ENCODE data around the gene FSTL5. TPM values are rescaled to one million over a fixed set of nuclear protein-coding genes. Genes with fewer than 3 reads are reported as not detected.

FSTL5 gene
- total and polyA plus RNA-seq, 5 experiments from 2014 or later = not detected

- DNase-seq = no peak
- ATAC-seq = no peak
- Mint-ChIP-seq H3K27ac (no peak overlapping the region), H3K36me3 (no peaks in the 10 kb centered on the region), H3K9me3 (peaks cover 0 to 6% (median 0%) of the 10 kb centered on the region in 9 donors), H3K4me1 (no peaks in the 10 kb centered on the region), H3K27me3 (no peaks in the 10 kb centered on the region), H3K4me3 (no peak overlapping the region)
- POLR2A ChIA-PET = no interaction called here
These were observed 244.2 kb downstream of the FSTL5 start for GRCh38 chr4:161919442-161920220.

- DNase-seq (no peak), ATAC-seq (no peak)
- Mint-ChIP-seq H3K27ac (no peak overlapping the region), H3K4me1 (no peaks in the 10 kb centered on the region), H3K36me3 (no peaks in the 10 kb centered on the region), H3K4me3 (no peak overlapping the region), H3K27me3 (no peaks in the 10 kb centered on the region), H3K9me3 (peaks cover 0 to 11% (median 1%) of the 10 kb centered on the region in 9 donors)
- POLR2A ChIA-PET = no interaction called here
These were observed 247.8 kb downstream of the FSTL5 start for GRCh38 chr4:161916035-161916434.

- no peaks in the 10 kb centered on the region for H3K36me3 Mint-ChIP-seq
- H3K4me3 Mint-ChIP-seq = no peak overlapping the region
- H3K9me3 Mint-ChIP-seq = peaks cover 0 to 15% (median 3%) of the 10 kb centered on the region in 9 donors
- DNase-seq = no peak
- H3K27me3 Mint-ChIP-seq = no peaks in the 10 kb centered on the region
- POLR2A ChIA-PET = no interaction called here
- H3K27ac Mint-ChIP-seq = no peak overlapping the region
- ATAC-seq = no peak
- H3K4me1 Mint-ChIP-seq = no peaks in the 10 kb centered on the region
These were observed 256.2 kb downstream of the FSTL5 start for GRCh38 chr4:161907590-161907955.

- Mint-ChIP-seq H3K36me3 (no peaks in the 10 kb centered on the region), H3K27ac (no peak overlapping the region), H3K4me1 (no peaks in the 10 kb centered on the region), H3K9me3 (peaks cover 0 to 15% (median 3%) of the 10 kb centered on the region in 9 donors), H3K27me3 (no peaks in the 10 kb centered on the region), H3K4me3 (no peak overlapping the region)
- ATAC-seq = no peak
- no peak for DNase-seq
- POLR2A ChIA-PET = no interaction called here
These were observed 256.8 kb downstream of the FSTL5 start for GRCh38 chr4:161906836-161907589.

DNA sequence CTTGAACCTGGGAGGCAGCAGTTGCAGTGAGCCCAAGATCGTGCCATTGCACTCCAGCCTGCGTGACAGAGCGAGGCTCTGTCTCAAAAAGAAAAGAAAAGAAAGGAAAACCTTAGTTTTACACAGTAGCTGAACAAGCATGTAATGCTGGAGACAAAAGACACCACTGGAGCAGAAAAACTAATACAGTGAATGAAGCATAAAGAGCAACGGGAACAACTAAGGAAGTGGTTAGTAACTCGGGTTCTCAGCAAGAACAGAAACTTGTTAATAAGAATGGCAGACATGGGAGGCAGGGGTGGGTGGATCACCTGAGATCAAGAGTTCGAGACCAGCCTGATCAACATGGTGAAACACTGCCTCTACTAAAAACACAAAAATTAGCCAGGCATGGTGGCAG lies 263.7 kb downstream of the FSTL5 start:
- H3K27ac Mint-ChIP-seq = peak overlapping the region in 1 of 10 donors; percentile 20
- no peaks in the 10 kb centered on the region for H3K27me3 Mint-ChIP-seq
- H3K36me3 Mint-ChIP-seq = no peaks in the 10 kb centered on the region
- no peak for DNase-seq
- ATAC-seq = no peak
- peaks cover 0 to 10% (median 1%) of the 10 kb centered on the region in 9 donors for H3K9me3 Mint-ChIP-seq
- H3K4me1 Mint-ChIP-seq = no peaks in the 10 kb centered on the region
- H3K4me3 Mint-ChIP-seq = no peak overlapping the region
- POLR2A ChIA-PET = no interaction called here

GRCh38 chr4:161894493-161895167 lies 269.2 kb downstream of the FSTL5 start:
- POLR2A ChIA-PET = no interaction called here
- no peak for DNase-seq

GRCh38 chr4:161894014-161894413 lies 269.8 kb downstream of the FSTL5 start:
- H3K27me3 Mint-ChIP-seq = no peaks in the 10 kb centered on the region
- peaks cover 0 to 3% (median 0%) of the 10 kb centered on the region in 9 donors for H3K9me3 Mint-ChIP-seq
- no peaks in the 10 kb centered on the region for H3K36me3 Mint-ChIP-seq
- POLR2A ChIA-PET = no interaction called here
- H3K4me1 Mint-ChIP-seq = no peaks in the 10 kb centered on the region
- ATAC-seq = no peak
- H3K4me3 Mint-ChIP-seq = no peak overlapping the region
- no peak overlapping the region for H3K27ac Mint-ChIP-seq
- DNase-seq = no peak

More at GRCh38 chr4:161894493-161895167, 269.2 kb downstream of the FSTL5 start:
- ATAC-seq = no peak
- peaks cover 0 to 6% (median 2%) of the 10 kb centered on the region in 9 donors for H3K9me3 Mint-ChIP-seq
- no peaks in the 10 kb centered on the region for H3K27me3 Mint-ChIP-seq
- H3K4me1 Mint-ChIP-seq = no peaks in the 10 kb centered on the region
- no peaks in the 10 kb centered on the region for H3K36me3 Mint-ChIP-seq
- H3K4me3 Mint-ChIP-seq = no peak overlapping the region
- no peak overlapping the region for H3K27ac Mint-ChIP-seq

- H3K4me3 Mint-ChIP-seq = no peak overlapping the region
- ATAC-seq = no peak
- H3K9me3 Mint-ChIP-seq = peaks cover 0 to 3% (median 0%) of the 10 kb centered on the region in 9 donors
- POLR2A ChIA-PET = no interaction called here
- no peak for DNase-seq
- H3K36me3 Mint-ChIP-seq = no peaks in the 10 kb centered on the region
- H3K27ac Mint-ChIP-seq = no peak overlapping the region
- no peaks in the 10 kb centered on the region for H3K4me1 Mint-ChIP-seq
- no peaks in the 10 kb centered on the region for H3K27me3 Mint-ChIP-seq
These were observed 270.2 kb downstream of the FSTL5 start for GRCh38 chr4:161893566-161893965.

DNA sequence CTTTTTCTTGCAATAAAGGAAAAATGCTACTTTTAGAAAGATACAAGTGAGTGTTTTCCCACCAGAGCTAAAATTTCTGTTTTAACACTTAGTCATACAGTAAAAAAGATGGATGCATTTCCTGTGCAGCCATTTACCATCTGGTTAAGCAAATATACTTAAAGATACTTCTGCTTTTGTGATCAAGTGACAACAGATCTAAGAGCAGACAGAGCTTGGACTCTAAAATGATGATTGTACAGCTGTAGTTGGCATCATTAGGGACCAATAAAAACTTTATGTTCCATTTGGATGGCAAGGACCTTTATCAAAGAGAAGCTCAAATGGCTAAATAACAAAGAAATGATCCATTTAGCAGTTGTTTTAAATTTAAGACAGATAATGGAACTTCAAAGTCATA lies 270.8 kb downstream of the FSTL5 start:
- no peaks in the 10 kb centered on the region for H3K36me3 Mint-ChIP-seq
- POLR2A ChIA-PET = no interaction called here
- no peak overlapping the region for H3K27ac Mint-ChIP-seq
- DNase-seq (no peak), ATAC-seq (no peak)
- H3K9me3 Mint-ChIP-seq = peaks cover 0 to 3% (median 0%) of the 10 kb centered on the region in 9 donors
- H3K4me3 Mint-ChIP-seq = no peak overlapping the region
- no peaks in the 10 kb centered on the region for H3K4me1 Mint-ChIP-seq
- H3K27me3 Mint-ChIP-seq = no peaks in the 10 kb centered on the region

DNA sequence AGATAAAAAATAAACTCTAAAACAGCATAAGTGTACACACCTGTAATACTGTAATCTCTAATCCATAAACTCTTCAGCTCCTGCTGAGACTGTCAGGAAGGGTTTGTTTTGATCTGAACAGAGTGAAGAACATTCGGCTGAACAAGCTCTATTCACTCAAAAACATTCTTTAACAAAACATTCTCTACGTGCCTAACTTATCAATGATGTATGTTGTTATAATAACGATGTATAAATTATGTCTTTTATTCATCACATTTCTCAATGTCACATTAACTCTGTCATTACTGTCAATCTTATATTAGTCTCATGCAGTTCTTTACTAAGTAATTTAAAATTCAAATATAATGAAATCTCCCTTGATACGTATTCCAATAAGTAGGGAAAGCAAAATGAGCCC lies 280.6 kb downstream of the FSTL5 start:
- H3K36me3 Mint-ChIP-seq = no peaks in the 10 kb centered on the region
- no peak overlapping the region for H3K27ac Mint-ChIP-seq
- DNase-seq (no peak), ATAC-seq (no peak)
- H3K9me3 Mint-ChIP-seq = peaks cover 0 to 16% (median 4%) of the 10 kb centered on the region in 9 donors
- H3K27me3 Mint-ChIP-seq = no peaks in the 10 kb centered on the region
- H3K4me3 Mint-ChIP-seq = no peak overlapping the region
- POLR2A ChIA-PET = no interaction called here
- H3K4me1 Mint-ChIP-seq = no peaks in the 10 kb centered on the region

- Mint-ChIP-seq H3K9me3 (peaks cover 0 to 16% (median 3%) of the 10 kb centered on the region in 9 donors), H3K27ac (no peak overlapping the region), H3K4me1 (no peaks in the 10 kb centered on the region), H3K36me3 (no peaks in the 10 kb centered on the region), H3K4me3 (no peak overlapping the region), H3K27me3 (no peaks in the 10 kb centered on the region)
- DNase-seq (no peak), ATAC-seq (no peak)
- POLR2A ChIA-PET = no interaction called here
These were observed 282.4 kb downstream of the FSTL5 start for GRCh38 chr4:161881370-161881769.

GRCh38 chr4:161869511-161869910 lies 294.3 kb downstream of the FSTL5 start:
- POLR2A ChIA-PET = no interaction called here
- H3K4me1 Mint-ChIP-seq = no peaks in the 10 kb centered on the region
- no peaks in the 10 kb centered on the region for H3K36me3 Mint-ChIP-seq
- ATAC-seq (no peak), DNase-seq (no peak)
- peaks cover 0 to 13% (median 3%) of the 10 kb centered on the region in 9 donors for H3K9me3 Mint-ChIP-seq
- H3K4me3 Mint-ChIP-seq = no peak overlapping the region
- no peak overlapping the region for H3K27ac Mint-ChIP-seq
- H3K27me3 Mint-ChIP-seq = no peaks in the 10 kb centered on the region

GRCh38 chr4:161856711-161857326 lies 307.0 kb downstream of the FSTL5 start:
- Mint-ChIP-seq H3K4me1 (no peaks in the 10 kb centered on the region), H3K9me3 (peaks cover 3 to 14% (median 7%) of the 10 kb centered on the region in 9 donors), H3K27ac (no peak overlapping the region), H3K36me3 (no peaks in the 10 kb centered on the region), H3K4me3 (no peak overlapping the region), H3K27me3 (no peaks in the 10 kb centered on the region)
- DNase-seq = no peak
- POLR2A ChIA-PET = no interaction called here
- ATAC-seq = no peak
